ENCODE data around the gene SRCAP.

GRCh38 chr16:30745082-30745481 is 46.1 kb downstream of the SRCAP start:
- TF ChIP-seq, protein P1, sequence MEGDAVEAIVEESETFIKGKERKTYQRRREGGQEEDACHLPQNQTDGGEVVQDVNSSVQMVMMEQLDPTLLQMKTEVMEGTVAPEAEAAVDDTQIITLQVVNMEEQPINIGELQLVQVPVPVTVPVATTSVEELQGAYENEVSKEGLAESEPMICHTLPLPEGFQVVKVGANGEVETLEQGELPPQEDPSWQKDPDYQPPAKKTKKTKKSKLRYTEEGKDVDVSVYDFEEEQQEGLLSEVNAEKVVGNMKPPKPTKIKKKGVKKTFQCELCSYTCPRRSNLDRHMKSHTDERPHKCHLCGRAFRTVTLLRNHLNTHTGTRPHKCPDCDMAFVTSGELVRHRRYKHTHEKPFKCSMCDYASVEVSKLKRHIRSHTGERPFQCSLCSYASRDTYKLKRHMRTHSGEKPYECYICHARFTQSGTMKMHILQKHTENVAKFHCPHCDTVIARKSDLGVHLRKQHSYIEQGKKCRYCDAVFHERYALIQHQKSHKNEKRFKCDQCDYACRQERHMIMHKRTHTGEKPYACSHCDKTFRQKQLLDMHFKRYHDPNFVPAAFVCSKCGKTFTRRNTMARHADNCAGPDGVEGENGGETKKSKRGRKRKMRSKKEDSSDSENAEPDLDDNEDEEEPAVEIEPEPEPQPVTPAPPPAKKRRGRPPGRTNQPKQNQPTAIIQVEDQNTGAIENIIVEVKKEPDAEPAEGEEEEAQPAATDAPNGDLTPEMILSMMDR (IDR thresholded peaks at IDR 0.05; ENCODE audit: low read length): no peak
- TF ChIP-seq EZH2 (optimal IDR thresholded peaks at IDR 0.05; ENCODE audit: low read depth, low read length): no peak

Measured in MM.1S (cell line).